ENCODE results near the gene SMDT1. TPM values are rescaled to one million over a fixed set of nuclear protein-coding genes. Genes with fewer than 3 reads are reported as not detected.
A peak's percentile ranks its signal among the peaks of the same experiment; 100 is the strongest.

SMDT1 gene
- total and polyA plus RNA-seq, 9 of the 15 experiments (the other 6 are each of a cell fraction or from before 2014, with no cell fraction given) = 7.9 to 65.2 (median 14.3) TPM

- peak; percentile 75 for TF ChIP-seq CTBP1 (IDR thresholded peaks at IDR 0.05; ENCODE audit: borderline replicate concordance)
- TF ChIP-seq ZNF77 (CRISPR knock-in tag; IDR thresholded peaks at IDR 0.05) = no peak
- no peak for TF ChIP-seq NFATC3 (IDR thresholded peaks at IDR 0.05)
- TF ChIP-seq ELF4 (CRISPR knock-in tag; IDR thresholded peaks at IDR 0.05) = no peak
- TF ChIP-seq RBM25 (IDR thresholded peaks at IDR 0.05; ENCODE audit: low read depth, low read length, severe bottlenecking) = peak; percentile 5
- TF ChIP-seq PHF20 (IDR thresholded peaks at IDR 0.05; ENCODE audit: partially characterized antibody) = peak; percentile 54
- TF ChIP-seq SUPT5H (IDR thresholded peaks at IDR 0.05) = peak; percentile 91
- TF ChIP-seq, protein P1, sequence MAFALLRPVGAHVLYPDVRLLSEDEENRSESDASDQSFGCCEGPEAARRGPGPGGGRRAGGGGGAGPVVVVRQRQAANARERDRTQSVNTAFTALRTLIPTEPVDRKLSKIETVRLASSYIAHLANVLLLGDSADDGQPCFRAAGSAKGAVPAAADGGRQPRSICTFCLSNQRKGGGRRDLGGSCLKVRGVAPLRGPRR (CRISPR knock-in tag; IDR thresholded peaks at IDR 0.05) = no peak
- no peak for TF ChIP-seq SMARCC2 (IDR thresholded peaks at IDR 0.05; ENCODE audit: low read depth)
- TF ChIP-seq MYNN (IDR thresholded peaks at IDR 0.05) = no peak; the same call in 1 of the 2 replicates
- no peak for TF ChIP-seq MYNN (CRISPR knock-in tag; IDR thresholded peaks at IDR 0.05)
- TF ChIP-seq PHF8 (IDR thresholded peaks at IDR 0.05; ENCODE audit: borderline replicate concordance, low read length) = peak; percentile 96; the same call in 1 of the 2 replicates
- TF ChIP-seq, protein P2, sequence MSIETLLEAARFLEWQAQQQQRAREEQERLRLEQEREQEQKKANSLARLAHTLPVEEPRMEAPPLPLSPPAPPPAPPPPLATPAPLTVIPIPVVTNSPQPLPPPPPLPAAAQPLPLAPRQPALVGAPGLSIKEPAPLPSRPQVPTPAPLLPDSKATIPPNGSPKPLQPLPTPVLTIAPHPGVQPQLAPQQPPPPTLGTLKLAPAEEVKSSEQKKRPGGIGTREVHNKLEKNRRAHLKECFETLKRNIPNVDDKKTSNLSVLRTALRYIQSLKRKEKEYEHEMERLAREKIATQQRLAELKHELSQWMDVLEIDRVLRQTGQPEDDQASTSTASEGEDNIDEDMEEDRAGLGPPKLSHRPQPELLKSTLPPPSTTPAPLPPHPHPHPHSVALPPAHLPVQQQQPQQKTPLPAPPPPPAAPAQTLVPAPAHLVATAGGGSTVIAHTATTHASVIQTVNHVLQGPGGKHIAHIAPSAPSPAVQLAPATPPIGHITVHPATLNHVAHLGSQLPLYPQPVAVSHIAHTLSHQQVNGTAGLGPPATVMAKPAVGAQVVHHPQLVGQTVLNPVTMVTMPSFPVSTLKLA (conservative IDR thresholded peaks at IDR 0.05) = peak; percentile 81 to 87
- TF ChIP-seq, protein P3, sequence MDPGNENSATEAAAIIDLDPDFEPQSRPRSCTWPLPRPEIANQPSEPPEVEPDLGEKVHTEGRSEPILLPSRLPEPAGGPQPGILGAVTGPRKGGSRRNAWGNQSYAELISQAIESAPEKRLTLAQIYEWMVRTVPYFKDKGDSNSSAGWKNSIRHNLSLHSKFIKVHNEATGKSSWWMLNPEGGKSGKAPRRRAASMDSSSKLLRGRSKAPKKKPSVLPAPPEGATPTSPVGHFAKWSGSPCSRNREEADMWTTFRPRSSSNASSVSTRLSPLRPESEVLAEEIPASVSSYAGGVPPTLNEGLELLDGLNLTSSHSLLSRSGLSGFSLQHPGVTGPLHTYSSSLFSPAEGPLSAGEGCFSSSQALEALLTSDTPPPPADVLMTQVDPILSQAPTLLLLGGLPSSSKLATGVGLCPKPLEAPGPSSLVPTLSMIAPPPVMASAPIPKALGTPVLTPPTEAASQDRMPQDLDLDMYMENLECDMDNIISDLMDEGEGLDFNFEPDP (CRISPR knock-in tag; IDR thresholded peaks at IDR 0.05) = no peak
- peak; percentile 73 for TF ChIP-seq POLR2AphosphoS5 (IDR thresholded peaks at IDR 0.05; ENCODE audit: control insufficient read depth, insufficient read depth, low read depth, low read length)
- TF ChIP-seq NR4A1 (CRISPR knock-in tag; IDR thresholded peaks at IDR 0.05) = no peak
- TF ChIP-seq NR4A1 (tag; IDR thresholded peaks at IDR 0.05) = 0 out of 2 replicates have a peak, but pooled peaks have one; percentile 41
- no peak for TF ChIP-seq STAT5B (CRISPR knock-in tag; IDR thresholded peaks at IDR 0.05)
- TF ChIP-seq SP1 (CRISPR knock-in tag; IDR thresholded peaks at IDR 0.05) = peak; percentile 86
Observed at GRCh38 chr22:42090596-42091454, 11.3 kb downstream of the SMDT1 start, which contains the start of gene NDUFA6 (continued).

All from K562 (cell line).